HG02938 (cell line): ENCODE measurements around the gene ABCA1.

Source experiments
- ATAC-seq: cut with Tn5 transposase; IDR thresholded peaks from one replicate; pipeline ENCODE4 v1.9.1; 2021; ENCODE audit warnings: mild to moderate bottlenecking, moderate library complexity; ENCODE audit not compliant: unreplicated experiment

The ABCA1 gene

GRCh38 chr9:104805441-104805840 is 122.5 kb downstream of the ABCA1 start:
- no peak for ATAC-seq

DNA sequence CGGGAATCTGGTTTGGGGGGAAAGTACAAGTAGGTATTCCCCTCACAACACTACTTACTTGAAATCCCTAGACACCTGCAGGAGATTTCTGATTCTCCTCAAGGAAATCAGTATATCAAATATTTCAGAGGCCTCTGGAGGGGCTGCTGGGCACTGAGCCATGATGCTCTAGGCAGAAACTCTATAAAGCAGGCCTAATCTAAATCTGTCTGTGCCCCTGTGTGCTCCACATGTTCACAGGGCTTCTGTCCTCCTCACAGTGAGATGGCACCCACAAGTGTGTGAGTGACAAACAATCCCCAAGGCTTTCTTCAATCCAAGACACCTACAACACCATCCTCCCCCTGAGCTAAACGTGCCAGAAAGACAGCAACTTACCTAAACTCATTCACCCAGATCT is 125.0 kb downstream of the ABCA1 start:
- ATAC-seq: no peak

DNA sequence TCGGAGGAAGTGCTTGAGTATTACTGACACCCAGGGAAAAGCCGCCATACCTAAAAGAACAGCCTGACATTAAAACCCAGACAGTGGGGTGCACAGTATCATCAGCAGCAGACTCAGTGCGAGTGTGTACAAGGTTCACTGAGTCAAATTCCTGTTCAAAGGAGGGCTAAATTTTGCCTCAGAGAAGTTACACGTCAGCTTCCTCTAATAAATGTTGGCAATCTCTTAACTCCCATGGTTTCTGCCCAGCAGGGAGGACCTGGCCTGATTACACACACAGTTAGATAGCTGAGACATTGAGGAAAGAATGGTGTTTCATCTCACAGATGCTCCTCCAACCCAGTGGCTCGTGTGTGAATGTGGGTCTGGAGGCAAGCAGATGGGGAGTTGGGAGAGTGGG is 125.8 kb downstream of the ABCA1 start:
- no peak for ATAC-seq

- no peak for ATAC-seq
These were observed 127.7 kb downstream of the ABCA1 start for GRCh38 chr9:104800068-104800785.

DNA sequence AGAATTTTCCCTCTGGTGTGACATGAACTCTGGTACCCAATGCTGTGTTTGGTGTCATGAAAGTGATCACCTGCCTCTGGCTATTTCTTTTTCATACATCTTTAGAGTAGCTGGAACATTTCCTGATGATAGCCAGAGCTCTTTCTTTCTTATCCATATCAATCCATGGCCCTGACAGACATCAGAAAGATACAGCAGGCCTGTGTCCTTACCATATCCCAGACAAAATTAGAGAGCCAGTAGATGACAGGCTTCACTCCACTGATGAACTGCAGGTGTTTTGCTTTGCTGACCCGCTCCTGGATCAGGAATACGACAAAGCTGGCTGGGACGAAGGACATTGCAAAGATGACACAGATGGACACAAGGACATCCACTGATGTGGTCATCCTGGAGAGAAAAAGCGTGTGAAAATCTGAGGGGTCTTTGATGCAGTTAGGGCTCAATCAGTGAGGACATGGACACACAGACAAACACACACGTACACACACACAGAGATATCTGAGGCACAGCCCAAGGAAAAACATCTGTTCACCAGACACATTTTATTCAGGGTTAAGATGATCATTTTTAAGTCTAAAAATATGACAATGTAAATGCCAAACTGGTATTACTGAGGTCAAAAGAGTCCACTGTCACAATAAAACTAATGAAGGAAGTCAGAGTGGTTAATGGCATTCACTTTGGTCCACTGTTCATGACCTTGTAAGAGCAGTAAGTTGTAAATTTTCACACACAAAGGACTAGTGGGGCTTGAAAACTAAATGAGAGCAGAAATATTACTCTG is 129.6 kb downstream of the ABCA1 start:
- ATAC-seq: no peak

GRCh38 chr9:104795857-104796256 is 132.1 kb downstream of the ABCA1 start:
- no peak for ATAC-seq

DNA sequence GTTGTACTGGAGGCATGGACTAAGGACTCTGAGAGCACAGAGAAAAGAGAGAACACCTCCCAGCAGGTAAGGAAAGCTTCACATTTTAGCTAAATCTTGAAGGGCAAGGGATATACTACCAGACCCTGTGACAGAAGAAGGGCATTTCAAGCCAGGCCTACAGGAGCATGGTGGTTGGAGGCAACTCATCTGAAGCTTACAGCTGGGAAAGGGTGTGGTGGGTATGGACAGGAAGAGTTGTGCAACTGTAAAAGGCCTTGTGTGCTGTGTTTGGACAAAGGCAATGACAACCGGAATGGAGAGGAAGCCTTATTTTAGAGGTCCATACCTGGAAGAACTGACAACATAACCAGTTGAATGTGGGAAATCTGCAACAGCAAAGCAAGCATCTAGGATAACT is 132.9 kb downstream of the ABCA1 start:
- ATAC-seq: no peak

DNA sequence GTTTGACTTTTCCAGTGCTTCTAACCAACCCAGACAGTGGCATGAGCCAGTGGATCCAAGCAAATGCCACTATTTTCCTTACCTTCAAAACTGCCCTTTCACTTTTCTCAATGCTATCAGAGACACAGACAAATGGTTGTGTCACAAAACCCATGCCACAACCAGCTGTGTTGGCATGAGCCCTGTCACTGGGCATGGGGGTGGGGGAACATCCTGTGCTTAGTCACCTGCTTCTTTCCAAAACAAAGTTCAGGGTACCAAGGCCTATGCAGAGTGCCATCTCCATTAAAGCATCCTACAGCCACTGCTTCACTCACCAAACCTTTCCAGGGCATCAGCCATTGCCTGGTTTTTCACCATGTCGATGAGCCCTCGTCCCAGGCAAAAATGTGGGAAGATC is 133.9 kb downstream of the ABCA1 start:
- ATAC-seq: no peak

DNA sequence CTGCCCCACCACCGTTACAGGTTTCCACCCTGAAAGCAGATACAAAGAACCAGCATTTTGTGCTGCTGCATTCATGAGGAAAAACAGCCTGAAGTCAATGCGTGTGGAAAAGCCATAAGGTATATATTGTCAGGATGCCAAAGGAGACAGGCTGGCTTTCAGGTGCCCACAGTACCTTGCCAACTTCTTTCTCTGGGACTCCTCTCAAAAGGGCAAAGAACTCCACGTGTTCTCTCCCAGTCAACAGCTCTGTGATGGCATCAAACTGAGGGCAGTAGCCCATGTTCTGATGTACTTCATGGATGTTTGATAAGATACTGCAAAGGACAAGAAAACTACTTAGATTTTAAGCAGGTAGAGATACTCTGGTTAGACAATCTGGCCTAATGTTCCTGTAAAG is 139.7 kb downstream of the ABCA1 start:
- ATAC-seq: no peak

GRCh38 chr9:104787306-104788015 is 140.5 kb downstream of the ABCA1 start:
- ATAC-seq: no peak

DNA sequence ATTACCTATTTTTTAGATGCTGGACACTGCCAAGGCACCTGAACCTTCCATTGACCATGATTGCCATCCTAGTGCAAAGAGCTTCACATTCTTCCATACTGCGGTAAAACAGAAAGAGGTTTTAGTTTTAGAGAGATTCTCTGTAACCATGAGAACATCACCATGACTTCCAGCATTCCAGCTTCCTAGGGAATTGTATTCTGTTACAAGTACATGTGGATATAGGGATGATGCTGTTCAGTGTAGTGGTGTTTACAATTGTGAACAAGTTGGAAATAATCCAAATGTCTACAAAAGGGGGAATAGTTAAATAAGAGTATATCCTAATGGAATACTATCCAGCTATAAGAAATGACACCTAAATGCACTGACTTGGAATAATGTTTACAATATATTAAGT is 141.7 kb downstream of the ABCA1 start:
- no peak for ATAC-seq

- peak; percentile 84 for ATAC-seq
These were observed 143.9 kb downstream of the ABCA1 start for GRCh38 chr9:104784098-104784497.

GRCh38 chr9:104783588-104783987 is 144.4 kb downstream of the ABCA1 start:
- ATAC-seq: no peak

DNA sequence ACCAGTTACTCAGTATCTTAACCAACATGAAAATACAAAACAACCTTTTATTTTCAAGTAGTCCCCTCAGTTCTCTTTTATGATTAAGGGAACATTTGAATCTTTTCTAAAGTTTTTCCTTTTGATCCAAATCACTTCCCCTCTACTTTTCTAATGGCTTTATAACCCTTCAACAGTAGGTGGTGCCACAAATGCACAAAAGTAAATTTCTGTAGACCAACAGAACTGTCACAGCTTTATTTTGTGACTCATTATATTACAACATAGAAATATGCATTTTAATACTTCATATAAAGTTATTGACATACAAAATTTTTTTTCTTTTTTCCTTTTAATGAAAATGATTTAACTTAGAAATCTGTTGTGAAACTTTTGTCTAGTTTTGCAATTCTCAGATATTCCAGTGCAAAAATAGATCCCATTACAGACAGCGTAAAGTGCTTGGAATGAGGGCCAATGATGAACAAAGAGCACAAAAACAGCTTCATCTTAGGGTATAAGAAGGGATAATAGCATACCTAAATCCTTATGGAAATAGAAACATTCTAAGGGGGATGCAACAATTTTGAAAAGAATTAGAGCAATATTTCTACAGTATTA is 147.1 kb downstream of the ABCA1 start:
- ATAC-seq: peak; percentile 47

DNA sequence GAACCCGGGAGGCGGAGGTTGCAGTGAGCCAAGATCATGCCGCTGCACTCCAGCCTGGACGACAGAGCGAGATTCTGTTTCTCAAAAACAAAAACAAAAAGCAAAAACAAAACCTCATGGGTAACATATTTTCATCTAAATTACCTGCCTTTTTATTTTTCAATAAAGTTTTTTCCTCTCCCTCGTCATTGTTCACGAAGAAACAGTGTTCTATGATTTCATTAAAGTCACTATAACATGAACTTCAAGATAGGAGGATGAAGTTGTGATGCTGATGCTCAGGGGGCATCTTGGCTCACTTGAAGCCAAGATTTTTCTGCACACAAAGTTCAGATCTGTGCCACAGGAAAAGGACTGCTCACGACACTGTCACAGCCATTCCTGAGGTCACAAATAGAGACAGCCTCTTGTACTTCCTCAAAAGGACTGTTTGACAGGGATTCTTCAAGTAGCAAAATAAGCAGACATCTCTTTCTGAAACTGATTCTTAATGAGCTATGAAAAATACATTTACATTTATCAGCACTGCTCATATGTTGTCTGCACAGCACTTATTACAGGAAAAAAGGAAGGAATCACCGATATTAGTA is 147.9 kb downstream of the ABCA1 start:
- no peak for ATAC-seq

DNA sequence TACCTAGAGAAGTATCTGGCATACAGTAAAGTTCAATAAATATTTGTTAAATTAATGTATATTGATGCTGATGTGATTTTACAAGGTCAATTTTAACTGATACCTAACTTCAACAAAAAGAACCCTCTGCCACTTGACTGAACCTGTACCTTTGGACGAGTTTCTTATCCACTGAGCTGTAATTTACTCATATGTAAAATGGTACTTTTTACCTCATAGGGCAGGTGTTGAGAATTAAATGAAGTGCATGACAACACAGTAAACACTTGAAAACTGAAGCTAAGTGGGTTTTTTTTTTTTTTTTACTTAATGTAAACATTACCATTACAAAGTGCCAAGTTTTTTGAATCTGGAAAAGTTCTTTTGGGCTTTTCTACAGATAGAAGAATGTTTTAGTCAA is 148.6 kb downstream of the ABCA1 start:
- ATAC-seq: no peak

GRCh38 chr9:104778802-104779201 is 149.2 kb downstream of the ABCA1 start:
- no peak for ATAC-seq

DNA sequence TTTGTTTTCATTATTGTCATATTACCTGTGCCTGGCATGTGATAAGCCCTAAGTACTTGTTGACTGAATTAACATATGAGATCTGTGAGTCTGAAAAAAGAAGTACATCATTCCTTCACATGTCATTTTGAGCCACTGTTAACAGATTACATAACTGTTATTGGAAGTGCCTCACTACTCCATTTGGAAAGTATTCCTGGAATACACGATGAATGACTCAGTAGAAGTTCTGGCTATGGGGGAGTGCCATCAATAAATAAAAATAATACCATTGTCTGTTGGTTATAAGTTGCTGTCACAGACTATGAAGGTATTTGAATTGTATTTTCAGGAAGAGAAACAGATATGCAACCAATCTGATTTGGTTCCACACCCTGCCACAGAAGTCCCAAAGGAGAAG is 151.2 kb downstream of the ABCA1 start:
- no peak for ATAC-seq

DNA sequence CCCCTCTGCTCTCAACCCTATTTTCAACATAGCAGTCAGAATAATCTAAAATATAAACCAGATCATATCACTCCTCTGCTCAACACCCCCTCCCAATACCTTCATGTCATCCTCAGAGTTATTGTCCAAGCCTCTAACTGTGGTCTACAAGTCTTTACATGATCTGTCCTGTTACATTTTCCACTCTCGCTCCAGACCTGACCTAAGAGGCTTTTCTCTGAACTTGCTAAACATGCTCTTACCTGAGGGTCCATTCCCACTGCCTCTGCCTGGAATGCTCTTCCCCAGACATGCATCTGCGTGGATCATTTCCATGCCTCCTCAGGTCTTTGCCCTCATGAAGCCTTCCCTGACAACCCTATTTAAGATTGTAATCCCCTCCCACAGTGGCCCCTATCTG is 152.0 kb downstream of the ABCA1 start:
- ATAC-seq: peak; percentile 7

DNA sequence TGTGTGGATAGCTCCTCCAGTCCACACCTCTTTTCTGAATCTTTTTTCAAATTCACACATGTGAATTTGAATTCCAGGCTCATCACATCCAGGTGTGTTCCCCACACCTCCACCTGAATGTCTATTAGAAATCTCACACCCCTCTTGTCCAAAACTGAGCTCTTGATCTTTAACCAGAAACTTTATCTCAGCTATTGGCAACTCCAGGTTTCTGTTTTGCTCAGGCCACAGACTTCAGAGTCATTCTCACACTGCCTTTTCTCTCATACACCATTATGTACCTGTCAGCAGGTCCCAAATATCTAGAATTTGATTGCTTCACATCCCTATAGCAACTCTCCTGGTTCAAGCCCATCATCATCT is 152.4 kb downstream of the ABCA1 start:
- ATAC-seq: peak; percentile 75
